NCI-H146 treated with DMSO at 0.1 percent for 48 hours (cell line): Measurements from ENCODE around the gene ST6GAL1.
"Not testable (repeated sequence)": the region's sequence is repeated elsewhere in the genome, so short reads cannot be mapped to it uniquely, and the experiment has no call there.

Experiments
- DNase-seq: peaks from one replicate; lab custom pipeline; 2025; ENCODE audit not compliant: unreplicated experiment; lab: John Stamatoyannopoulos, UW

ST6GAL1 gene

DNA sequence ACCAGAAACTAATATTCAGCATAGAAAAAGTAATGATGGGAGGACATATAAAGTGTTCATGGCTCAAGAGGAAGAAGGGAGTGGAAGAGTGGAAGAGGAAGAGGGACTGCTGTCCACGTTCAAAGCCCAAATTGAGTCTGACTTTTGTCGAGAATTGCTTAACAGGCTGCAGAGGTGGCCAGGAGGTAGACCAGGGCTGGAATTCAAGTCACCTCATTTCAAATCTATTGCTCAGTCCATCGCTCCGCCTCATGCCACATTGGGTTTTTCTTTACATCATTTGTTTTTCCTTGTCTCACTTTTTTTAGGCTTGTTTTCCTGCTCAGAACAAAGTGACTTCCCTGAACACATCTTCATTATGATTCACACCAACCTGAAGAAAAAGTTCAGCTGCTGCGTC lies 112.0 kb downstream of the ST6GAL1 start:
- DNase-seq: no peak

DNA sequence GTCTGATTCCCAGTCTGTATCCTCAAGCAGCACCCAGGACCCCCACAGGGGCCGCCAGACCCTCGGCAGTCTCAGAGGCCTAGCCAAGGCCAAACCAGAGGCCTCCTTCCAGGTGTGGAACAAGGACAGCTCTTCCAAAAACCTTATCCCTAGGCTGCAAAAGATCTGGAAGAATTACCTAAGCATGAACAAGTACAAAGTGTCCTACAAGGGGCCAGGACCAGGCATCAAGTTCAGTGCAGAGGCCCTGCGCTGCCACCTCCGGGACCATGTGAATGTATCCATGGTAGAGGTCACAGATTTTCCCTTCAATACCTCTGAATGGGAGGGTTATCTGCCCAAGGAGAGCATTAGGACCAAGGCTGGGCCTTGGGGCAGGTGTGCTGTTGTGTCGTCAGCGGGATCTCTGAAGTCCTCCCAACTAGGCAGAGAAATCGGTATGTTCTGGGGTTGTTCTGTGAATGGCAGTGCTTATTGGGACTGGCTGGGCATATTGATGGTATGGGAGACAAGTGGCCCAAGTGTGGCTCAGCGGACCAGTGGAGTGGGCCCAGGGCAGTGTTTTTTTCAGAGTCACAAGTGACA lies 112.6 kb downstream of the ST6GAL1 start:
- DNase-seq: no peak

DNA sequence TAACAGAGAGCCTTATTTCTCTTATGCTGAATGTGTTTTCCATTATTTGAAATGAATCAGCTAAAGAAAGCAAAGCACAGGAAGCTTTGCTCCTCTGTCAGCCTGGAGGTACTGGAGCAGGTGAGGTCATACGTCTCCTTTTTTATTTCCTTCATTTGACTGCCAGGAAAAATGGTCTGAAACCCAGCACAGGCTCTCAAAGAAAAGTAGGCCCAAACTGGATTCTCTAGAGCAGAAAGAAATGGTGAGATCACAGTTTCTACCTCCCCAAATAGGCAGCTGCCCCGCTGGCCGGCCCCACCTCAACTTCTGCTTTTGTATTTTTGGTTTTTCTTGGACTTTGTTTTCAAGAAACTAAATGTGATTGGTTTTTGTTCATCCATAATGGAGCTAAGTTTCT lies 113.9 kb downstream of the ST6GAL1 start:
- DNase-seq: no peak

DNA sequence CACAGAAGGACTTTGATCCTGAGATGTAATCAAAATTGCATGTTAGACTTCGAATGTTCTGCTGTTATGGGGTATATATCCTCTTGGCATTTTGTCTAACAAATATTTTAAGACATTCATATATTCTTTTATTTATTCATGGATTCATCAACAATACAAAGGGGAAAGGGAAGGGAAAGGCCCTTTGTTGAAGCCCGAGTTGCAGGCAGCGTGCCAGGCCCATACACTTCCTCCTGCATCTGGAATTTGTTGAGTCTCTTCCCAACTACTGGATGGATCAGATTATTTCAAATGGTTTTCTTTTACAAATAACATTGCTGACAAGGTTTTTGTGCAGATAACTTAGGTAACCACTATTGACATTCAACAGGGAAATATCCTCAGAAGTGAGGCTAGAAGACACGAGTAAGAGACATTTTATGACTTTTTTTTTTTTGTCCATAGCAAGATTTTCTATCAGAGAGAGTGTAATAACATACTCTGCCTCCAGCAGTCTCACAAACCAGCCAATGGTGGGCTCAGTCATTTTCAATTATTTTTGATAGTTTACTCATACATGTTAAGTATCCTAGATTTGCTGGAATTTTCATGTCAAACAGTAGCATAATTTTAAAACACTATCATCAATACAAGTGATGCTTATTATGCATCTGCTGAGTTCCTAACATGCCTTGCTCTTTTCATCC lies 114.7 kb downstream of the ST6GAL1 start:
- no peak for DNase-seq

DNA sequence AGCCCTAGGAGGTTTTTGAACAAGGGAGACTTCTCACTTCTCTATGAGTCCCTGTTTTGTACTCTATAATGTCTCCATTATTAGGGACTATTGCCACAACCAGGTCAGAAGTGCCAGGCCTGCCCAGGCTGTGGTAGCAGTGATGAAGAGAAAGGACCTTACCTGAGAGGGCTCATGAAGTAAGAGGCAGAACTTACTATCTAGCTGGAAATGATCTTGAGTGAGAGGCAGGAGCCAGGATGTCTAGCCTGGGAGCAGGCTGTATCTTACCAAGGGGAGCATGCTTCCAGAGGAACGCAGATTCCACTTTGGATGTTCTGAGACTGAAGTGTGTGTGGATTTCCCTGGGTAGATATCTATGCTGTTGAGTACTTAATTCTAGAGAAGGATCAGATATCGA lies 115.7 kb downstream of the ST6GAL1 start:
- no peak for DNase-seq

DNA sequence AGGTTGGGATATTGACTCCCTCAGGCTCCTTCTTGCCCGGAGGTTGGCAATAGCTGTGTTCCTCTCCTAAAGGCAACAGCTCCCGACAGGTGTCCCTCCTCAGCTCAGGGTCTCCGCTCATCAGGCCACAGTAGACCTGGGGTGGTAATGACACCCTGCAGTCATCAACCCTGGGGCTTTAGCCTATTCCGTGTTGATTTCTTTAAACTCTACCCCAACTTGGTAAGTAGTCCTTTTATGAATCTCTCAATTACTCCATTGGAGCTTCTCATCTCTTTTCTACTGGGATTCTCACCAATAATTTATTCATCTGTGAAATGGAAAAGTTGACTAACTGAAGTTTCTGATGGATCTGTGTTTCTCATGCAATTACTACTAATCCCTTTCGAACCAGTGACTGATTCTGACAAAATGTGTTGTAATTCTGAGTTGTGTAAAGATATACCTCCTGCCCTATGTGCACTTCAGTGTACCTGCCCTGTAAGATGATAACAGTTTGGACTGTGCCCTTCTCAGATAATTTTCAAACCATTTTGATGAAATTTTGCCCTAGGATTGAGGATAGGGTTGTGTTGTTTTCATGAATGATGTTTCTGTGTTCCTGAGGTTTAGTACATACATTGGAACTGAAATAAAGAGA lies 119.3 kb downstream of the ST6GAL1 start:
- DNase-seq: no peak

DNA sequence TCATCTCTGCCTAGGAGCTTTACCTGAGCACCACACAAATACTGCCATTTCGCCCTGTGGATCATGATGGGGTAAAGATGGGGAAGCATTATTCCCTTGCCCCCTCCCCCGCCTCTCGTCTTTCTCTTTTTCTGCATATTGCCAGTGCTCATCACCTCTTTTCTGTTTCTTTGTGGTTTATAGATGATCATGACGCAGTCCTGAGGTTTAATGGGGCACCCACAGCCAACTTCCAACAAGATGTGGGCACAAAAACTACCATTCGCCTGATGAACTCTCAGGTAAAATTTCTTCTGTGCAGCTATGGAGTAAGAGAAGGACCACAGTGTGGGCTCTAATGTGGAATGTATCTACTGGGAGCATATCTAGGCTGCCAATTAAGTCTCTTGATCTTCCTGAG lies 120.7 kb downstream of the ST6GAL1 start:
- no peak for DNase-seq

DNA sequence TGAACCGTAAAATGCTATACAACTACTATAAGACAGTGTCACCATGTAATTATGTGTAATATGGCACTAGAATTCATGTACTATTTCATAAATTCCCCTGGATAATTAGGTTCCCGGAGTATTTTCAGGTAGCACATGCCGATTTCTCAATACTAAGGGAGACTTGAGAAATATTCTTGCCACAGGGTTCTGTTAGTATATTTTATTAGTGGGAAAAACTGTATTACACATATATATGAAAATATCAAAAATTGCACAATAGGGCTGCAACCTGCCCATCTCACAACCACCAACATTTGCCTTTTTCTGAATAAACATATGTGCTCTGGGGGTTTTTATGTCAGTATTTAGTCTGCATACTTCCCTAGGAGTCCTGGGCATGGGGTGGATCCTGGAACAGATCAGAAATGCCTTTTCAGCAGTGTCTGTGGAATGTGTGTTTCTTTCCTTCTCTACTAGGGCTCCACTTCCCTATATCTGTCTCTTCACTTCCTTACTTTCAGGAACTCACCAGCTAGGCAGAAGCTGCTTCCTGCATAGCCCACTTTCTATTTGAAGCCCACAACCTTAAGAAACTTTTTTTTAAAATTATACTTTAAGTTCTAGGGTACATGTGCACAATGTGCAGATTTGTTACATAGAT lies 121.5 kb downstream of the ST6GAL1 start:
- no peak for DNase-seq

DNA sequence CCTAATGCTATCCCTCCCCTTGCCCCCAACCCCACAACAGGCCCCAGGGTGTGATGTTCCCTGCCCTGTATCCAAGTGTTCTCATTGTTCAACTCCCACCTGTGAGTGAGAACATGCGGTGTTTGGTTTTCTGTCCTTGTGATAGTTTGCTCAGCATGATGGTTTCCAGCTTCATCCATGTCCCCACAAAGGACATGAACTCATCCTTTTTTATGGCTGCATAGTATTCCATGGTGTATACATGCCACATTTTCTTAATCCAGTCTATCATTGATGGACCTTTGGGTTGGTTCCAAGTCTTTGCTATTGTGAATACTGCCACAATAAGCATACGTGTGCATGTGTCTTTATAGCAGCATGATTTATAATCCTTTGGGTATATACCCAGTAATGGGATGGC lies 122.1 kb downstream of the ST6GAL1 start:
- DNase-seq: not testable (repeated sequence)

DNA sequence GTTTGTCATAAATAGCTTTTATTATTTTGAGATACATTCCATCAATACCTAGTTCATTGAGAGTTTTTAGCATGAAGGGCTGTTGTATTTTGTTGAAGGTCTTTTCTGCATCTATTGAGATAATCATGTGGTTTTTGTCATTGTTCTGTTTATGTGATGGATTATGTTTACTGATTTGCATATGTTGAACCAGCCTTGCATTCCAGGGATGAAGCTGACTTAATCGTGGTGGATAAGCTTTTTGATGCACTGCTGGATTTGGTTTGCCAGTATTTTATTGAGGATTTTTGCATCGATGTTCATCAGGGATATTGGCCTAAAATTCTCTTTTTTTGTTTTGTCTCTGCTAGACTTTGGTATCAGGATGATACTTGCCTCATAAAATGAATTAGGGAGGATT lies 124.1 kb downstream of the ST6GAL1 start:
- DNase-seq: not testable (repeated sequence)

DNA sequence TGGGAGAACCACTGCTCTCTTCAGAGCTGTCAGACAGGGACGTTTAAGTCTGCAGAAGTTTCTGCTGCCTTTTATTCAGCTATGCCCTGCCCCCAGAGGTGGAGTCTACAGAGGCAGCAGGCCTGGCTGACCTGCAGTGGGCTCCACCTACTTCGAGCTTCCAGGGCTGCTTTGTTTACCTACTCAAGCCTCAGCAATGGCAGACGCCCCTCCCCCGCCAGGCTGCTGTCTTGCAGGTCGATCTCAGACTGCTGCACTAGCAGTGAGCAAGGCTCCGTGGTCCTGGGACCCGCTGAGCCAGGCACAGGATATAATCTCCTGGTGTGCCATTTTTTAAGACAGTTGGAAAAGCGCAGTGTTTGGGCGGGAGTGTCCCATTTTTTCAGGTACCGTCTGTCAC lies 127.5 kb downstream of the ST6GAL1 start:
- not testable (repeated sequence) for DNase-seq

DNA sequence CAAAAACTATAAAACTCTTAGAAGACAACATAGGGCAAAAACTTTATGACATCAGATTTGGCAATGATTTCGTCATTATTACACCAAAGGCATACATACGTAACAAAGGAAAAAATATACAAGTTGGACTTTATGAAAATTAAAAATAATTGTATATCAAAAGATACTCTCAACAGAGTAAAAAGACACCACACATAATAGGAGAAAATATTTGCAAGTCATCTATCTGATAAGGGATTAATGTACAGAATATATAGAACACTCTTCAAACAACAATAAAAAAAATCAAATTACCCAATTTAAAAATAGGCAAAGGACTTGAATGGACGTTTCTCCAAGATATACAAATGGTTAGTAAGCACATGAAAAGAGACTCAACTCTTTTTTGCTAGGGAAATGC lies 131.4 kb downstream of the ST6GAL1 start:
- no peak for DNase-seq

DNA sequence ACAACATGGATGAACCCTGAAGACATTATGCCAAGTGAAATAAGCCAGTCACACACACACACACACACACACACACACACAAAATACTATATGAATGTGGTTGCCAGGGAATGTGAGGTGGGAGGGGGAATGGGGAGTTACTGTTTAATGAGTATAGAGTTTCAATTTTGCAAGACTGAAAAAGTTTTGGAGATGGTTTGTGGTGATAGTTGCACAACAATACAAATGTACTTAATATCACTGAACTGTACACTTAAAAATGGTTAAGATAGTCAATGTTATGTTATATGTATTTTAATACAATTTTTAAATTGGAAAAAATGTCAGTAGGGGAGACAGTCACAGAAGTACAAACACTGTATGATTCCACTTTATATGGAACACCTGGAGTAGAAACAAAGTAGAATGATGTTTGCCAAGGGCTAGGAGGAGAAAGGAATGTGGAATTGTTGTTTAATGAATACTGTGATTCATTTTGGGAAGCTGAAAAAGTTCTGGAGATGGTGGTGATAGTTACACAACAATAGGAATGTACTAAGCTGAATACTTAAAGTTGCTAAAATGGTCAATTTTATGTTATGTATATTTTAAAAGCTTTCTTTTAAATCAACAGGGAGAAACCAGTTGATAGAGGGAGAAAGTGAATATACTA lies 132.3 kb downstream of the ST6GAL1 start:
- DNase-seq: no peak

DNA sequence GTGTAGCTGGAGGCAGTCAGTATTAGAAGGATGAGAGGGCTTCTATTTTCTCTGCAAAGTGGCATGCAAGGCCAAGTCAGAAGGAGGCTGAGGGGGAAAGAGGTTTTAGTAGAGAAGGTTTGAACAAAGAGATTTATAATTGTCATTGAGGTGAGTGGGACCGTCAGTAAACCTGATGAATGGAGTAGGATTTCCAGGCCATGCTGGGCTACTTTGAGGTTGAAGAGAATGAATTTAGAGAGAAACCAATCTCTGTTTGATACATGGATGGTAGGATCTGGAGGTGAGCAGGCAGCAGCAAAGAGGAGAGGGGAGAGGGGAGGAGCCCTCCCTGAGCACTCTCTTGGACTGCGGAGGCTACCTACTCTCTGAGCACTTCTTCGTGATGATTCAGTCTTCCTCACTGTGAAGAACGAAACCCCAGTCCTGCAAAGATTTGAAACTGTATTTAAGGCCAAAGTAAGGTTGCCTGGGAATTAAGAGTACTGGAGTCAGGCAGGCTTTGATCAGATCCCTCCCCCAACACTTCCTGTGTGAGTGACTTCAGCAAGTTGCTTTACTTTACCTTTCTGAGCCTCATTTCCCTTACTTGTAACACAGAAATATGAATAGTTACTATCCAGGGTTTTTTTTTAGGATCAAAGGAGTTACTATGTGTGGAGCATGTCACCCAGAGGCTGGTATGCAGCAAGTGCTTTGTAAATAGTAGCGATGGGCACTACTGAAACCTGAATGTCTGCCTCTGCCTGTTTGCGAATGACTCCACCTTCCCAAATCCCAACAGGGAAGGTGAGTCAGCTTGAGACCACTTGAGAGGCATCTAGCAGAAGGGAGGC lies 133.2 kb downstream of the ST6GAL1 start:
- no peak for DNase-seq

DNA sequence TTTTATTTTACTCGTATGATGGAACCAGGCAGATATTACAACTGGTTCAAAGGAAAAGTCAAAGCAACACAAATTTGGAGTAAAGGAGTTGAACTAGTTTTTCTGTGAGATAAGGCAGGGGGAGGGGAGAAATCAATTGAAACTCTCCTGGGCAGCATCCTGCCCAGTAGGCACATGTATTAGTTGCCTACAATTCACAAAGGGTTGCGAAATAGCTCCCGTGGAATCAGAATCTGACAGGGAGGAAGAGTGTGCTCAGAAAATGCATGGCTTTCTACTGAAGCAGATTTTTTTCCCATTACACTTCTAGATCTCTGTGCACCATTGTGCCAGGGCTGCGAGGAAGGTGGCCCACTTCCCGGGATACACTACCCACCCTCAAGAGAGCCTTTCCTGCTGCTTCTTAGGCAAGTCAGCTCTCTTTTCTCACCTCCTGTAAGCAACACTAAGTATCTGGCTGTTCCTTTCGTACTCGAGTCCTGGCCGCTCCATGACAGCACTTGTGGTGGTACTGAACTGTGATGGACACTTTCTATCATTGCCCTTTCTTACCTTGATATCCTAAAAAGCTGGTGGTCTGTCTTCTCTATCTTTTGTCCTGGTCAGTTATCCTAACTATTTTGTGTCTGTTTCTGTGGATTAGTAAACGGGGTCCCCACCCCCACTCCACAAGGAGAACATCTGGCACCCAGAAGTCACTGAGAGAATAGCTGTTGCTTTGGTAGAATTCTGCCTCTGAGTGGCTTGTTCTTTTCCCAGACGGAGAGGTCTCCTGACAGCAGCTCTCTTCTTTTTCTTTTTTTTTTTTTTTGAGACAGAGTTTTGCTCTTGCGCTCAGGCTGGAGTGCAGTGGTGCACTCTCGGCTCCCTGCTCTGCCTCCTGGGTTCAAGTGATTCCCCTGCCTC lies 134.1 kb downstream of the ST6GAL1 start:
- DNase-seq: no peak

DNA sequence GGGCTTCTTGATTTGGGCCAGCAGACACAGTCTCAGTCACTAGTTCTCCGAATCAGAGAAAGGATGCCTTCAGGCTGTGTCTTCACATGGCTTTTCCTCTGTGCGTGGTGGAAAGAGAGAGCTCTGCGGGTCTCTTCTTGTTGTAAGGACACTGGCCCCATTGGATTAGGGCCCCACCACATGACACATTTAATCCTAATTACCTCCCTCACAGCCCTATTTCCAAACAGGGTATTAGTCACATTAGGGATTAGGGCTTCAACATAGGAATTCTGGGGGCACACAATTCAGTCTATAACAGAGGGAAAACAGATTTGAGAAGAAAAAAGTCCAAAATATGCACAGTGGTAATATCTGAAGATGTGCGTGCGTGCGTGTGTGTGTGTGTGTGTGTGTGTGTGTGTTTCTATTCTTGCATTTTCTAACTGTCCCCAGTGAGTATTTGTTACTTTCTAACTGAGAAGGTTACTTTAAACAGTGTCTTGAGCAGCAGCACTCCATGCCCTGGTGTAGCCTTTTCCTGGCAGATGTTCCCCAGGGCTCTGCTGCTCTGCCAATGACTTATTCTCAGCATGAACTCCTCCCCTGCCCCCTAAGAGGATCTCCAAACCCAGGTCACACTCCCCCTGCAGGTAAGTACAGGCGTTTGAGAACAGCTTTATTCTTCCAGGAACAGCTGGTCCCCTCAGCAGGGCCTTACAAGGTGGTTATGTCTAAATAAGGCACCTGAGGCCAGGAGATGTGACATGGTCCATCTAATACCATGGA lies 136.1 kb downstream of the ST6GAL1 start:
- DNase-seq: no peak

DNA sequence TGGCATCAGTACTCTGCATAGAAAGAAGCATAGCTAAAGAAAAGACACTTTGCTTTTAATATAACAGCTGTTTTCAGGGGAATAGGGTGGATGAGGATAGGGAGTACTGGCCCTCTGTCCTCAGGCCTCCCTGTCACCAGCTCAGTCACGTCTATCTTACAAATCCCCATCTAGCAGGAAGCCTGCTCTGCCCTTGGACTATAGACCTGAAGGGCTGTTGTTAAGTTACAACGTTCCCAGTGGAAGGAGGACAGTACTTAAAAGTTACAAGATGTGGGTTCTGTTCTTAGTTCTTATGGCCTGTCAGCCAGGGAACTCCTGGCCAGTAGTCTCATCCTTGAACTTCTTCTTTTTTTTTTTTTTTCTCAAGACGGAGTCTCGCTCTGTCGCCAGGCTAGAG lies 138.5 kb downstream of the ST6GAL1 start:
- DNase-seq: no peak

DNA sequence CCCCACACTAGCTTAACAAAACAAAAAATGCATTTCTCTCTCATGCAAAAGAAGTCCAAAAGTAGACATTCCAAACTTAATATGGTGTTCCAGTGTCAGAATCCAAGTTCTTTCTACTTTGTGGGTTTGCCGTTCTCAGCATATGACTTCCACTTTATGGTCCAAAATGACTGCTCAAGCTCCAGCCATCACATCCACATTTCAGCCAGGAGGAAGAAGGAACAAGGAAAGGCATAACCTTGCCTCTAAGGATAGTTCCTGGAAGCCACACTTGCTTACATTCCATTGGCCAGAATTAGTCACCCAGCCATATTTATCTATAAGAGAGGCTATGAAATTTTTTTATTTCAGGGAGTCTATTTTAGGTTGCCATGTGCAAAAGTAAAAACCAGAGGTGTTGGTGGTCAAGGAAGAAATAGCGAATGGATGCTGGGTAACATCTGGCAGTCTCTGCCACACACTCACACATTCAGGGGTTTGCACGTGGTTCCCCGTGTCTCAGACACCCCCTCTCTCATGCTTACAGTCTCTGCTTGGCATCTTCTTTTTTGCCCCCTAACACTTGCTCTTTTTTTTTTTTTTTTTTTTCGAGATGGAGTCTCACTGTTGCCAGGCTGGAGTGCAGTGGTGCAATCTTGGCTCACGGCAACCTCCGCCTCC lies 139.7 kb downstream of the ST6GAL1 start:
- no peak for DNase-seq
